HG03139 (cell line): ENCODE results near the gene DPH5.
"Not testable (repeated sequence)": the region's sequence is repeated elsewhere in the genome, so short reads cannot be mapped to it uniquely, and the experiment has no call there.

Experiments used
- ATAC-seq: cut with Tn5 transposase; IDR thresholded peaks from one replicate; pipeline ENCODE4 v1.9.1; 2021; ENCODE audit not compliant: unreplicated experiment

Gene DPH5, protein sequence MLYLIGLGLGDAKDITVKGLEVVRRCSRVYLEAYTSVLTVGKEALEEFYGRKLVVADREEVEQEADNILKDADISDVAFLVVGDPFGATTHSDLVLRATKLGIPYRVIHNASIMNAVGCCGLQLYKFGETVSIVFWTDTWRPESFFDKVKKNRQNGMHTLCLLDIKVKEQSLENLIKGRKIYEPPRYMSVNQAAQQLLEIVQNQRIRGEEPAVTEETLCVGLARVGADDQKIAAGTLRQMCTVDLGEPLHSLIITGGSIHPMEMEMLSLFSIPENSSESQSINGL

DNA sequence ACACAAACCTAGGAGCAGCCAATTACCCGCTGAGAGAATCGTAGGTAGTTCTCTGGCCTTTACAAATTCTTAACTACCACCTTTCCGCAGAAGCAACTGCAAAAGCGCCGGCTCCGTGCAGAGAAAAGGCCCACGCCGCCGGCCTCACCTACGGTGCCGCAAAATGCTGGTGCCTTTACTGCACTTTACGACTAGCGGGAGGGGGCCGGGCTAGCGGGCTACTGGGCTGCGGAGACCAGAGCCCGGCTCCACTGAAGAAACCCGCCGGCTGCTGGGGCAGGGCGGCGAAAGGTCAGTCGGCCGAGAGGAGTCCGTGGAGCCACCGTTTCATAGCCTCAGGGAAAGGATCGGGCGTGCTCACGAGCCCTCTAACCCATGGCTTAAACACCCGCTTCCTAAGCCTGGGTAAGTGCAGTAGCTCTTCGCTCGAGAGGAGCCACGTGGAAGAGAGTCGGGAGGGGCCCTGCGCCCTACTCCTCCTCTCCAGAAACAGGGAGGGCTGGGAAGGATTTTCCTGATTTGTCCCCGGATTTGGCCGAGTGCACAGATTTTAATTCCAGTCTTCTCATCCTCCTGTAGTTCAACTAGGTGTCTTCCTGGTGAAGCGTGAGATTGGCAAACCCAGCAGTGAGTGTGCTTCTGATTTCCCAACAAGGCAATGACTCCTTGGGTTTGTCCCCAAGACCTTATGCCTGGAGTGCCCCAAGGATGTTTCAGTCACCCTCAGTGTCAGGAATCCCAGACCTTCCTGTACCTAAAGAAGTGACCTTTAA lies at the start of gene DPH5:
TSS of gene DPH5 (minus strand) at position 128 of the 773 bp plus-strand sequence. CDS start 341 bp downstream, outside the sequence.
- ATAC-seq: peak; percentile 80

DNA sequence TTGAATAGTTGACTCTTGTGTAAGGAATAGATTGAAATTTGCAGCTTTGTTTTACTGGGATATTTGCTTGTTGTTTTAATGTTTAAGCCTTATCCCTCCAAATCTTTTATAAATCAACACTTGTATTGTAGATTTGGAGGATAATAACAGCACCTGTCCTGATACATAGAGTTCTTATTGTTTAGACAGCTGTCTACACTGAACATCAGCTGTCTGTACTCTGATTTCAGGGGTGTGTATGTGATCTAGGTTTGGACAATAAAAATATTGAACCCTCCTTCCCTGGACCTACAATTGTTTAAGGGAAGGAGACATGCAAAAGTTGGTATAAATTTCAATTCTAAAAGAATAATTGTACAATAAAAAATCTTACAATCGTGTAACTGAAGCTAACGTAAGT lies 48.3 kb upstream of the DPH5 start:
- ATAC-seq: no peak

DNA sequence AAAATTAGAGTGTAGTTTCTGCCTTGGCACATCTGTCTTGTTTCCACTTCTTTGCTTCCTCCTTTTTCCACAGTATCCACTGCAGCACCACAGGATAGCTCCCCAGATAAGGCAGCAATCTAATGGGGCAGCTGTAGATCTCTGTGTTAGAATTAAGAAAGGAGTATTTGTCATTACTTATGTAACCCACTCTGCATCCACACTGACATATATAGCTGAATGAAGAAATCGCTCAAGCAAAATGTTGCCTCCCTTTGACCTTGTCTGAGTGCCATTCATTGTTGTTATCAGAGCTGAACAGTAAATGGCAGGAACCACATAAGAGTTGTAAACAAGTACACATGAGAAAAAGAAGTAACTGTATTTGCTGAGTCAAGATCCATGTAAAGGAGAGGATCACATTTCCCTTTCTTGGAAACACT lies 45.9 kb upstream of the DPH5 start:
- ATAC-seq: no peak

DNA sequence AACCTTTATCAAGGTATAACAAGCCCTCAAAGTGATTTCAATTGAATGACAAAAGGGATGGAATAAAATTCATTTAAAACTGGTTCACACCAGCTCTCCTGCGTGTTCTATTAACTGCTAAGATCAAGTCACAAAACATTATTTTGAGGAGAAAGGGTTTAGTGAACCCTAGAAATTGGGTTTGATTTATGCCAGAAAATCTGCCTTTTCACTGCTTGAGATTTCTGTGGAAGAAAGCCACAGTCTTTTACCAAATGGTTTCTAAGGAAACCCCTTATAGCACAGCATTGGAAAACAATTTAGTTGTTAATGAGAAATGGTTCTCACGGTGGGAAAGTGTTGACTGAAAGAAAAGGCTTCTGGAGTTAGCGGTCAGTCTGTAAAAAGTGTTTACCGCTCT lies 43.6 kb upstream of the DPH5 start:
- ATAC-seq: no peak

DNA sequence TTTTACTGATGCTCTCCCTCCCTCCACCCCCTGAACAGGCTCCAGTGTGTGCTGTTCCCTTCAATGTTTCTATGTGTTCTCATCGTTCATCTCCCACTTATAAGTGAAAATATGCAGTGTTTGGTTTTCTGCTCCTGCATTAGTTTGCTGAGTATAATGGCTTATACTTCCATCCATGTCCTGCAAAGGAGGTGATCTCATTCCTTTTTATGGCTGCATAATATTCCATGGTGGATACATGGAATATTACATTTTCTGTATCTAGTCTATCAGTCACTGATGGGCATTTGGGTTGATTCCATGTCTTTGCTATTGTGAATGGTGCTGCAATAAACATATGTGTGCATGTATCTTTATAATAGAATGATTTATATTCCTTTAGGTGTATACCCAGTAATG lies 41.4 kb upstream of the DPH5 start:
- ATAC-seq: not testable (repeated sequence)

DNA sequence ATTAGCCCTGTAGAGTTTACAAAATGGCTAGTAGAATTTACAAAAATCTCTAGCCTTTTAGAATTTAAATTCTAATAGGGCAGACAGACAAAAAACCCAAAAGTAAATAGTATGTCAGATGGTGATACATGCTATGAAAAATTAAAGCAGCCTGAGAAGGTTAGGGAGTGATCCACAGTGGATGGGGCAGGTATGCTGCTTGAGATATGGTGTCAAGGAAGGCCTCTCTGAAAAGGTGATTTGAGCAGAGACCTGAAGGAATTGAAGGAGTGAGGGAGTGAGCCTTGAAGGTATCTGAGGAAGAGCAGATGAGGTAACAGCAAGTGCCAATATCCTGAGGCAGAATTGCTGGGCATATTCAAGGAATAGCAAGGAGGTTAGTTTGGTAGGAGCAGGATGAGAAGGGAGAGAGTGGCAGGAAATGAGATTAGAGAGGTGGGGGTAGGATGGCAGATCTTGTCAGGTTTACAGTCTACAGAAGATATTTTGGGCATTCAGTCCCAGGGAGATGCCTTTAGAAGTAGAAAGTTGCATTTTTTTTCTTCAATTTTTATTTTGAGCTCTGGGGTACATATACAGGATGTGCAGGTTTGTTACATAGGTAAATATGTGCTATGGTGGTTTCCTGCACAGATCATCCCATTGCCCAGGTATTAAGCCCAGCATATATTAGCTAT lies 40.8 kb upstream of the DPH5 start:
- no peak for ATAC-seq

DNA sequence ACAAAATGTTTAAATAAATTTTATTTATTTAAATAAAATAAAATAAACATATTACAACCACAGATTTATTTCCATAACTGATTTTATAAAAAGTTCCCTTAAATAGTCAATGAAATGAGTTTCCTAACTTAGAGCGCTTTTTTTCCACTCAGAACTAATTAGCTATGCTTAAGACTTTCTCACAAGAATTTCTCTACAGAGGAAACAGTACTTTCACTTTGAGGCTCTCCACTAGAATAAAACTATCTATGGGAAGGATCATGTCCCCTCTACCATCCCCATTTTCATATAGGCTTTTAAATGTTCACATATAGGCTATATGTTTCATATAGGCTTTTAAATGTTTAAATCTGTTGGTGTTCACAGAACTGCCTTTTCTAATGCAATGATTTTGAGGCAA lies 40.0 kb upstream of the DPH5 start:
- ATAC-seq: no peak

DNA sequence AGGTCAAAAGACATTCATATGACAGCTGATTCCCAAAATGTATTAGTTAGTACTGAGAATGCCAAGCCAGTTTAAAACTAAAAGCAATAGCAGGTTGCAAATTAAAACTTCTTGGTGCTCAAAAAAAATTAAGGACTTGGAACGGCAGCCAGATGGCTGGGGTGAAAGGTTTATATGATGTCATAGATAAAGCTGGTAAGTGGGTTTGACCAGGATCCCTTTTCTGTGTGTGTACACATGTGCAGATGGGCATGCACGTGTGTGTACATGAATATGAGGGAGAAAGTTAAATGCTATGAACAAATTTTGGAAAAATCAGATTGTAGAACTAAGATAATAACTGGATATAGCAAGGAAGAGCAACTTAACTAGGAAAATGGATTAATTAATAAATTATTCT lies 39.1 kb upstream of the DPH5 start:
- ATAC-seq: no peak

DNA sequence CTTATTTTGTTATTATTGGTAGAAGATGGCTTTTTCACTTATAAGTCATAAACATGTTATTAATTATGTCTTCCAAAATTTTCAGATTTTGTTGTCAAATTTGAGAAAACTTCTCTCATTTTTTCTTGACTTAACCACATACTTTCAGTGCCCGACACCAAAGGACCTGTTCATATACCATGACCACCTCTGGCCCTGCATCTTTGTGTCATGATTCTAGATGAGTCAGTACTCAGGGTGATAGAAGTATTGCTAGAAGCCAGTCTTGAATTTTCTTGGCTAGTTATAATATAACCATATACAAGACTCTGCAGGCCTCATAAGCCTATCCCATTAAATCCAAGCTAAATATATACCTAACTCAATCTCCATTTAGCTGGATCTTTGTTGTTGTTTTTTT lies 35.4 kb upstream of the DPH5 start:
- peak; percentile 62 for ATAC-seq

DNA sequence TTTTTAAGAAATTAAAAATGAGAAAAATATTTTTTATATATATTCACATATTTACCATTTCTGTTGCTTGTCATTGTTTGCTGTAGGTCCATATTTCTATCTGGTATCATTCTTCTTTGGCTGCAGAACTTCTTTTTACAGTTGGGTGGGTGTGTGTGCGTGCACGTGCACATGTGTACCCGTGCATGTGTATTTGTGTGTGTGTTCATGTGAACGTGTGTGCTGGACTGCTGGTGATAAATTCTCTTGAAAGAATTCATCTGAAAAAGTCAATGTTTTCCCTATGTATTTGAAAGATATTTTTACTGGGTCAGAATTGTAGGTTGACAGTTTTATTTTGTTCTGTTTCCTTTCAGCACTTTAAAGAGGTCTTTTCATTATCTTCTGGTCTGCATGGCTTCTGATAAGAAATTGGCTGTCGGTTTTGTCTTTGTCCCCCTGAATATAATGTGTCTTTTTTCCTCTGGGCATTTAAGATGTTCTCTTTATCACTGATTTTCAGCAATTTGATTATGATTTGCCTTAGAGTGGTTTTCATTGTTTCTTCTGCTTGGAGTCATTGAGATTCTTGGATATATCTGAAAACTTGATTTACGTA lies 34.5 kb upstream of the DPH5 start:
- ATAC-seq: no peak

DNA sequence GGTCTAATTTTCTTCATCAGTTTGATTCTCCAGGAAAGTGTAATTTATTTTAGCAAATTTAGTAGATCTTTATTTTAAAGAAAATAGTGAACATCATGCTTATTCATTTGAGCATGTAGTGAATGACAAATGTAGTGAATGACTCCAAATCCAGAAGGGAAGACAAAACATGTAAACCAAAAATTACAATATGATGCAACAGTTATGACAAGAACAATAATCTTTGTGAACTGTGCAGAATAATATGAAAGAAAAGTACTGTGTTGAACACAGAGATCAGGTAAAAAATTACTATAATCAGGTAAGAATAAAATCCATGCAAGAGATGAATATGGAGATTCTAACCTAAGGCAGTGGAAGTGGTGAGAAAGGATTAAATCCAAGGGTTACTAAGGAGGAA lies 30.0 kb upstream of the DPH5 start:
- no peak for ATAC-seq

DNA sequence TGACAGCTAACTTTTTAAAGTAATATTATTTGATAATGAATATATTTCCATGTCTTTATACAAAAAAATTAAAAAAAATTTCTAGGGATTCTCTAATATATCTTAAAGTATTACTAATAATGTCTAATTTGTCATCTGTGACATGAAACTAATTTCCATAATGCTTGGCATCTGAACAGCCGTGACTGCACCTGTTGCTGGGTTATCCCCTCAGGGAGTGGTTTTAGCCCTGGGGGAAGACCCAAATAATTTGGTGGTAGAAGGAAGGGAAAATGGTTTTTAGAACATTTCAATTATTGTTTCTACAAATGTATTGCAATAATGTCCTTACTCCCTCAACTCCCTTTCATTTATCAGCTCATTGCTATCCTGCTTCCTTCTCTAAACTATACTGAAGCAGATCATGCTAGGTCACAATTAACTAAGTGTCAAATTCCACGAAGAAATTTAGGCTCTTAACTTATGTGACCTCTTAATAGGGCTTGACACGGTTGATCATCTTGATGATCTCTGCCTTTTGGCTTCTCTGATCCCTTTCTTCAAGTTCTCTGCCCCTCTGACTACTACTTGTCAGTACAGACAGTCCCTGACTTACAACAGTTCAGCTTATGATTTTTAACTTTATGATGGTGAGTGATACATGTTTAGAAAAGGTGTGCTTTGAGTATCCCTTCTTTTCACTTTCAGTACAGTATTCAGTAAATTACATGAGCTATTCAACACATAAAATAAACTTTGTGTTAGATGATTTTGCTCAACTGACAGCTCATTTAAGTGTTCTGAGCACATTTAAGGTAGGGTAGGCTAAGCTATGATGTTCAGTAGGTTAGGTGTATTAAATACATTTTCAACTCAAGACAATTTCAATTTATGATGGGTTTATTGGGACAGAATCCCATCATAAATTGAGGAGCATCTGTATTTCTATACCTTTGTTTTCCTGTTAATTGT lies 26.4 kb upstream of the DPH5 start:
- peak; percentile 85 for ATAC-seq

DNA sequence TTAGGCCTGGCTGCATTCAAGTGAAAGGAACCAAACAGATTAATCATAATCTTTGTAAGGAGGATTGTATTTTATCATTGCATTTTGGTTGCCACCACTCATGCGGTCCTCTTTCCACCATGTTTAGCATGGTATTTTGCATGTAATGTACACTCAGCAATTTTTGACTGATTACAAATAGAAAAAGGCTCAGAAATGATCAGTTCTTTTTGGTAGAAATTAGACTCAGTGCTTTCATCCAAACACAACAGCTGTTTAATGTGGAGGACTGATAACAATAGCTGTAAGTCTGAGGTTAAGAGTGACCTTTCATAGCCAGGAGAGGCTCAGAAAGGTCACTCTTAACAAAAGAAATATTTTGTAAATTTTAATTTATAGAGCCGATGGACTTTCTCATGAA lies 25.3 kb upstream of the DPH5 start:
- ATAC-seq: no peak

DNA sequence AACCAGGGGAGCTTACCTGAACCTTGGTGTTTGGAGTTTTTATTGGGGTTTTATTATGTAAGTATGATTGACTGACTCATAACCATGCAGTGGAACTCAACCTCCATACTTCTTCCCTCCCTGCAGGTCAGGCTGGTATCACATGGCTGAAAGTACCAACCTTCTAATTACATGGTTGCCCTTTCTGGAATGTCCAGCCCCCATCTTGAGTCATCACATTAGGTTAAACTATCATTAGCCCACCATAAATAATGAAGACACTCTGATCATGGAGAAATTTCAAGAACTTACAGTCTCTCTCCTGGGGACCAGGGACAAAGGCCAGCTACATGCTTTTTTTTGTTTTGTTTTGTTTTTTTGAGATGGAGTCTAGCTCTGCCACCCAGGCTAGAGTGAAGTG lies 19.2 kb upstream of the DPH5 start:
- no peak for ATAC-seq

DNA sequence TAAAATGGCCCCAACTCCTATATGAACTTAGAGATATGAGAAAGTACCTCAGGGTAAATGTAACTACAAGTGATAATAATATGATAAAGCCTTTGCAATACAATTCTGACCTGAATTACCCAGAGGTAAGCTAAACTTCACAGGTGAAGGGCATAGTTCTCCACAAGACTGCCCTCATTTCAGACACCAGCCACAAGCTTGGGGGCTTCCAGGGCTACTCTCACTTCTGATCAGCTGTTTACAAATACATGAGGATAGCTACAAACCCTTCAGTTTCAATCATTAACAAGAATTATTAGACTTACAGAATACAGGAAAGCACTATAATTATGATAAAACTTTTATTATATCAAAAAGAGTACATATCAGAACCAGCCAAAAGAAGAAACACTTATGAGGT lies 18.7 kb upstream of the DPH5 start:
- ATAC-seq: no peak

DNA sequence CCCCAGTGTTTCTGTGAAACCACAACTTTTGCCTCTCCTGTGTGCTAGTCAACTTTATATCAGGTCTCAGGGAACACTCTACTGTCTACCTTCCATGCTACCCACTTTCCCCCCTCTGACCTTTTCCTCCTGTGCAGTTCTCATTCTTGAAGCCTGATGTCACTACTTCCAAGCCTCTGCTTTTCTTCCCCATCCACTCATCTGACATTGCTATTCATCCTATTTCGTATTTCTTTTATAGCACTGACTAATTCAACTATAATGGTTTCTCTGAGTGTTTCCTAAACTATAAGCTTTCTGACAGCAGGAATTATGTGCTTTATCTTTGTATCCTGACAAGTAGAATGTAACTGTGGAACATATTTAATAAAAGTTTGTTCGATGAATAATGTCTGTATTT lies 18.2 kb upstream of the DPH5 start:
- no peak for ATAC-seq

DNA sequence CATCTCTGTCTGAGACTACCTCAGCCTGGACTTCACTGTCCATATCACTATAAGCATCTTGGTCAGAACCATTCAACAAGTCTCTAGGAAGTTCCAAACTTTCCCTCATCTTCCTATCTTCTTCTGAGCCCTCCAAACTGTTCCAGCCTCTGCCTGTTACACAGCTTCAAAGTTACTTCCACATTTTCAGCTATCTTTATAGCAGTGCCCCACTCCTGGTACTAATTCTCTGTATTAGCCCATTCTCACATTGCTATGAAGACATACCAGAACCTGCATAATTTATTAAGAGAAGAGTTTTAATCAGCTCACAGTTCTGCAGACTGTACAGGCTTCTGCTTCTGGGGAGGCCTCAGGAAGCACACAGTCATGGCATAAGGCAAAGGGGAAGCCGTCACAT lies 15.7 kb upstream of the DPH5 start:
- no peak for ATAC-seq

DNA sequence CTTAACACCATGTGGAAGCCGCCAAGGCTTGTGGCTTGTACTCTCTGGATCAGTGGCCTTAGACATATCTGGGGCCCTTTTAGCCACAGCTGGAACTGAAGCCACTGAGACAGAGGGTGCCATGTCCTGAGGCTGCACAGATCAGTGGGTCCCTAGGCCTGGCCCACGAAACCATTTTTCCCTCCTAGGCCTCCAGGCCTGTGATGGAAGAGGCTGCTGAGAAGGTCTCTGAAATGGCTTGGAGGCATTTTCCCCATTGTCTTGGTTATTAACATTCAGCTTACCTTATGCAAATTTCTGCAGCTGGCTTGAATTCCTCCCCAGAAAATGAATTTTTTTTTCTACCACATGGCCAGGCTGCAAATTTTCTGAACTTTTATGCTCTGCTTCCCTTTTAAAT lies 15.1 kb upstream of the DPH5 start:
- ATAC-seq: no peak

DNA sequence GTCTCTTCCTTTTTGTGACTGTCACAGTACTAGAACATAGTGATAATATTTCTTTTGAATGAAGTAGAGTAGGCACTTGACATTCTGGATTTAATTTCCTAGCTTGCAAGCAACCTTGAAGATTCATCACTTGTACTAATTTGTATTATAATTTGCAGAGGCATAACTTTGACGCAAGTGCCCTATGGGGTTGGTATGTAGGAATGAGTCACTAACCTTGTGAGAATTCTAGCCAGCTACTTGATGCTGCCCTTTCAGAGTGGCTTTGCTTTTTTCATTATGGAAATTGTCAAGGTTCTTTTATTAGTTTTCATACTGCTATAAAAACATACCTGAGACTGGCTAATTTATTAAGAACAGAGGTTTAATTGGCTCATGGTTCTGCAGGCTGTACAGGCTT lies 13.7 kb upstream of the DPH5 start:
- no peak for ATAC-seq

DNA sequence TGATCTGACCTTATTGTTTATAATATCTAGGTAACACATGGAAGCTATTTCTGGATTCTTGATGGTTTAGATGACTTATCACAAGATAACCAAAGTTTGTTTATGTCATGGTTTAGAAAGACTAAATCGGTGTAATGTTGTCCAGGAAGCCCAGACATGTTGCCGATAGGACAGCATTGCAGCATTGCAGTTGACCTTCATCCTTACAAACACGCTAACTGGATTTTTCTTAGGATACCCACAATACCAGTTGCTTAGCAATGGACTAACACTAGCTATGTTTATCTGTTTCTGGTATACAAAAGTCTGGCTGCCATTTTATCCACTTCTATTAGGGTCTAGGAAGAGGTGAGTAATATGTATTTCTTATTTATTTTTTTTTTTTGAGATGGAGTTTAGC lies 11.7 kb upstream of the DPH5 start:
- ATAC-seq: no peak

DNA sequence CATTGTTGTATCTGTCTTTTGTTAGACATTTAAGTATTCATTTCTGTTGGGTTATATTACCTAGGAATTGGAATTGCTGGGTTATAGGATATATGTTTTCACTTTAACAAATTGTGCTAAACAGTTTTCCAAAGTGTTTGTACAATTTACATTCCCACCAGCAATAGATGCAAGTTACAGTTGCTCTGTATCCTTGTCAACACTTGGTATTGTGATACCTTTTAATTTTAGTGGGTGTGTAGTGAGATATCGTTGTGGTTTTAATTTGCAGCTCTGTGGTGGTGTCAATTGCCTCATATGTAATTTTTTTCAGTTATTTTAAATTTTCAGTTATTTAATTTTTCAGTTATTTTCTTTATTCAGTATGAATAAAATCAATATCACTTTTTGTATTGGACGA lies 7.4 kb upstream of the DPH5 start:
- no peak for ATAC-seq
